T-helper 2 cell treated with Interferon-gamma antibody and Interleukin-4, amounts not matched to agents 5 μg/mL and 100 μg/mL, for 36 hours (primary cell): ENCODE data around the gene COL26A1.
"Not testable (repeated sequence)": the region's sequence is repeated elsewhere in the genome, so short reads cannot be mapped to it uniquely, and the experiment has no call there.

ENCODE experiments used
- DNase-seq: peaks from one replicate; pipeline ENCODE4 v3.0.0; 2021; ENCODE audit warnings: low spot score
- H3K27ac Mint-ChIP-seq: one replicate; pipeline ENCODE4 v1.8.0; 2021; ENCODE audit warnings: mild to moderate bottlenecking, mixed read lengths
- H3K27me3 Mint-ChIP-seq: one replicate; pipeline ENCODE4 v1.8.0; 2021; ENCODE audit warnings: low read depth, mixed read lengths
- H3K36me3 Mint-ChIP-seq: one replicate; pipeline ENCODE4 v1.8.0; 2021; ENCODE audit warnings: low read depth, mixed read lengths
- H3K4me1 Mint-ChIP-seq: one replicate; pipeline ENCODE4 v1.8.0; 2021; ENCODE audit warnings: low read depth, mixed read lengths
- H3K4me3 Mint-ChIP-seq: one replicate; pipeline ENCODE4 v1.8.0; 2022; ENCODE audit warnings: mild to moderate bottlenecking, moderate library complexity, mixed read lengths
- H3K9me3 Mint-ChIP-seq: one replicate; pipeline ENCODE4 v1.8.0; 2021; ENCODE audit warnings: mixed read lengths

The COL26A1 gene

GRCh38 chr7:101496017-101496416 lies 133.3 kb downstream of the COL26A1 start:
- H3K4me3 Mint-ChIP-seq: no peak overlapping the region
- DNase-seq: no peak
- no peak overlapping the region for H3K27ac Mint-ChIP-seq
- no peaks in the 10 kb centered on the region for H3K27me3 Mint-ChIP-seq
- H3K9me3 Mint-ChIP-seq: no peaks in the 10 kb centered on the region
- H3K36me3 Mint-ChIP-seq: no peaks in the 10 kb centered on the region
- no peaks in the 10 kb centered on the region for H3K4me1 Mint-ChIP-seq

- peaks cover 14% of the 10 kb centered on the region for H3K4me1 Mint-ChIP-seq
- no peaks in the 10 kb centered on the region for H3K9me3 Mint-ChIP-seq
- no peak for DNase-seq
These were observed 138.7 kb downstream of the COL26A1 start for GRCh38 chr7:101501351-101501750.

GRCh38 chr7:101502466-101503098 lies 139.9 kb downstream of the COL26A1 start:
- no peaks in the 10 kb centered on the region for H3K36me3 Mint-ChIP-seq
- peaks cover 10% of the 10 kb centered on the region for H3K27me3 Mint-ChIP-seq
- H3K9me3 Mint-ChIP-seq: no peaks in the 10 kb centered on the region
- H3K4me3 Mint-ChIP-seq: no peak overlapping the region
- no peak overlapping the region for H3K27ac Mint-ChIP-seq
- DNase-seq: no peak
- peaks cover 20% of the 10 kb centered on the region for H3K4me1 Mint-ChIP-seq

More at GRCh38 chr7:101501351-101501750, 138.7 kb downstream of the COL26A1 start:
- H3K27me3 Mint-ChIP-seq: peaks cover 2% of the 10 kb centered on the region
- H3K27ac Mint-ChIP-seq: no peak overlapping the region
- H3K4me3 Mint-ChIP-seq: no peak overlapping the region
- no peaks in the 10 kb centered on the region for H3K36me3 Mint-ChIP-seq

GRCh38 chr7:101505510-101505909 lies 142.8 kb downstream of the COL26A1 start:
- H3K36me3 Mint-ChIP-seq, H3K27ac Mint-ChIP-seq: not testable (repeated sequence)

GRCh38 chr7:101506531-101506930 lies 143.9 kb downstream of the COL26A1 start:
- peaks cover 10% of the 10 kb centered on the region for H3K27me3 Mint-ChIP-seq
- H3K4me3 Mint-ChIP-seq: no peak overlapping the region
- H3K36me3 Mint-ChIP-seq: no peaks in the 10 kb centered on the region
- no peak overlapping the region for H3K27ac Mint-ChIP-seq
- H3K4me1 Mint-ChIP-seq: peaks cover 22% of the 10 kb centered on the region
- H3K9me3 Mint-ChIP-seq: no peaks in the 10 kb centered on the region
- no peak for DNase-seq

More at GRCh38 chr7:101505510-101505909, 142.8 kb downstream of the COL26A1 start:
- peaks cover 22% of the 10 kb centered on the region for H3K4me1 Mint-ChIP-seq
- H3K9me3 Mint-ChIP-seq, DNase-seq, H3K4me3 Mint-ChIP-seq: not testable (repeated sequence)
- H3K27me3 Mint-ChIP-seq: peaks cover 10% of the 10 kb centered on the region

GRCh38 chr7:101507327-101507726 lies 144.7 kb downstream of the COL26A1 start:
- Mint-ChIP-seq H3K4me3 (peak overlapping the region; percentile 61), H3K9me3 (no peaks in the 10 kb centered on the region), H3K27ac (no peak overlapping the region), H3K27me3 (peaks cover 10% of the 10 kb centered on the region), H3K36me3 (no peaks in the 10 kb centered on the region), H3K4me1 (peaks cover 22% of the 10 kb centered on the region)
- DNase-seq: no peak

GRCh38 chr7:101507791-101508252 lies 145.1 kb downstream of the COL26A1 start:
- peaks cover 22% of the 10 kb centered on the region for H3K4me1 Mint-ChIP-seq
- no peak overlapping the region for H3K27ac Mint-ChIP-seq
- H3K36me3 Mint-ChIP-seq: no peaks in the 10 kb centered on the region
- peak; percentile 22 for DNase-seq
- no peaks in the 10 kb centered on the region for H3K9me3 Mint-ChIP-seq
- peak overlapping the region; percentile 61 for H3K4me3 Mint-ChIP-seq
- peaks cover 10% of the 10 kb centered on the region for H3K27me3 Mint-ChIP-seq

GRCh38 chr7:101510297-101510696 lies 147.6 kb downstream of the COL26A1 start:
- no peak overlapping the region for H3K27ac Mint-ChIP-seq
- DNase-seq: no peak
- H3K27me3 Mint-ChIP-seq: peaks cover 13% of the 10 kb centered on the region
- no peak overlapping the region for H3K4me3 Mint-ChIP-seq
- no peaks in the 10 kb centered on the region for H3K36me3 Mint-ChIP-seq
- no peaks in the 10 kb centered on the region for H3K9me3 Mint-ChIP-seq
- H3K4me1 Mint-ChIP-seq: peaks cover 9% of the 10 kb centered on the region

- peaks cover 6% of the 10 kb centered on the region for H3K27me3 Mint-ChIP-seq
- peaks cover 8% of the 10 kb centered on the region for H3K4me1 Mint-ChIP-seq
- DNase-seq: no peak
- H3K27ac Mint-ChIP-seq: no peak overlapping the region
- H3K36me3 Mint-ChIP-seq: no peaks in the 10 kb centered on the region
- H3K9me3 Mint-ChIP-seq: no peaks in the 10 kb centered on the region
- no peak overlapping the region for H3K4me3 Mint-ChIP-seq
These were observed 149.3 kb downstream of the COL26A1 start for GRCh38 chr7:101511965-101512364.

GRCh38 chr7:101516851-101517250 lies 154.2 kb downstream of the COL26A1 start:
- Mint-ChIP-seq H3K4me1 (no peaks in the 10 kb centered on the region), H3K36me3 (no peaks in the 10 kb centered on the region), H3K9me3 (no peaks in the 10 kb centered on the region), H3K4me3 (no peak overlapping the region), H3K27me3 (peaks cover 7% of the 10 kb centered on the region), H3K27ac (no peak overlapping the region)
- DNase-seq: no peak

- Mint-ChIP-seq H3K9me3 (no peaks in the 10 kb centered on the region), H3K4me3 (no peak overlapping the region), H3K4me1 (no peaks in the 10 kb centered on the region), H3K27ac (no peak overlapping the region), H3K36me3 (no peaks in the 10 kb centered on the region), H3K27me3 (peaks cover 7% of the 10 kb centered on the region)
- no peak for DNase-seq
These were observed 154.6 kb downstream of the COL26A1 start for GRCh38 chr7:101517304-101517703.

- Mint-ChIP-seq H3K4me3 (no peak overlapping the region), H3K9me3 (no peaks in the 10 kb centered on the region), H3K27me3 (peaks cover 7% of the 10 kb centered on the region), H3K36me3 (no peaks in the 10 kb centered on the region), H3K4me1 (no peaks in the 10 kb centered on the region), H3K27ac (no peak overlapping the region)
- no peak for DNase-seq
These were observed 155.7 kb downstream of the COL26A1 start for GRCh38 chr7:101518336-101518735.

GRCh38 chr7:101519324-101520023 lies 156.8 kb downstream of the COL26A1 start:
- Mint-ChIP-seq H3K4me3 (no peak overlapping the region), H3K27ac (no peak overlapping the region), H3K9me3 (no peaks in the 10 kb centered on the region), H3K4me1 (no peaks in the 10 kb centered on the region), H3K27me3 (peaks cover 4% of the 10 kb centered on the region), H3K36me3 (no peaks in the 10 kb centered on the region)
- no peak for DNase-seq

- Mint-ChIP-seq H3K4me3 (no peak overlapping the region), H3K27me3 (peaks cover 4% of the 10 kb centered on the region), H3K36me3 (no peaks in the 10 kb centered on the region)
These were observed 158.8 kb downstream of the COL26A1 start for GRCh38 chr7:101521430-101521925.

More at GRCh38 chr7:101521430-101521925, 158.8 kb downstream of the COL26A1 start:
- DNase-seq: no peak
- Mint-ChIP-seq H3K4me1 (no peaks in the 10 kb centered on the region), H3K9me3 (no peaks in the 10 kb centered on the region), H3K27ac (no peak overlapping the region)
